KOPT-K1 (cell line): Measurements from ENCODE around the gene TEX53.

Experiments used
- H3K27ac ChIP-seq: fragments of 200-600 bp; sonication (generic); 2 replicates; pipeline ENCODE4 v1.5.1; 2016; ENCODE audit warnings: antibody characterized with exemption, mild to moderate bottlenecking, low read depth, low read length; ENCODE audit not compliant: poor library complexity, severe bottlenecking
- H3K36me3 ChIP-seq: fragments of 200-600 bp; sonication (generic); 2 replicates; pipeline ENCODE4 v1.5.1; 2017; ENCODE audit warnings: antibody characterized with exemption, mild to moderate bottlenecking, low read length, moderate library complexity; ENCODE audit not compliant: insufficient read depth
- H3K9me3 ChIP-seq: fragments of 200-600 bp; sonication (generic); 2 replicates; pipeline ENCODE4 v1.5.1; 2017; ENCODE audit warnings: antibody characterized with exemption, low read length, mild to moderate bottlenecking; ENCODE audit not compliant: insufficient read depth, poor library complexity, severe bottlenecking

TEX53 gene

GRCh38 chr9:114607671-114608524 lies 49.7 kb downstream of the TEX53 start:
- no peaks in the 10 kb centered on the region for H3K36me3 ChIP-seq
- H3K9me3 ChIP-seq: no peaks in the 10 kb centered on the region
- no peak overlapping the region for H3K27ac ChIP-seq

- Histone ChIP-seq H3K27ac (no peak overlapping the region), H3K36me3 (no peaks in the 10 kb centered on the region; the same call in 1 of the 2 replicates), H3K9me3 (peaks cover 2% of the 10 kb centered on the region)
These were observed 50.9 kb downstream of the TEX53 start for GRCh38 chr9:114606597-114607207.
